ENCODE data around the gene MAPK8.

The MAPK8 gene

DNA sequence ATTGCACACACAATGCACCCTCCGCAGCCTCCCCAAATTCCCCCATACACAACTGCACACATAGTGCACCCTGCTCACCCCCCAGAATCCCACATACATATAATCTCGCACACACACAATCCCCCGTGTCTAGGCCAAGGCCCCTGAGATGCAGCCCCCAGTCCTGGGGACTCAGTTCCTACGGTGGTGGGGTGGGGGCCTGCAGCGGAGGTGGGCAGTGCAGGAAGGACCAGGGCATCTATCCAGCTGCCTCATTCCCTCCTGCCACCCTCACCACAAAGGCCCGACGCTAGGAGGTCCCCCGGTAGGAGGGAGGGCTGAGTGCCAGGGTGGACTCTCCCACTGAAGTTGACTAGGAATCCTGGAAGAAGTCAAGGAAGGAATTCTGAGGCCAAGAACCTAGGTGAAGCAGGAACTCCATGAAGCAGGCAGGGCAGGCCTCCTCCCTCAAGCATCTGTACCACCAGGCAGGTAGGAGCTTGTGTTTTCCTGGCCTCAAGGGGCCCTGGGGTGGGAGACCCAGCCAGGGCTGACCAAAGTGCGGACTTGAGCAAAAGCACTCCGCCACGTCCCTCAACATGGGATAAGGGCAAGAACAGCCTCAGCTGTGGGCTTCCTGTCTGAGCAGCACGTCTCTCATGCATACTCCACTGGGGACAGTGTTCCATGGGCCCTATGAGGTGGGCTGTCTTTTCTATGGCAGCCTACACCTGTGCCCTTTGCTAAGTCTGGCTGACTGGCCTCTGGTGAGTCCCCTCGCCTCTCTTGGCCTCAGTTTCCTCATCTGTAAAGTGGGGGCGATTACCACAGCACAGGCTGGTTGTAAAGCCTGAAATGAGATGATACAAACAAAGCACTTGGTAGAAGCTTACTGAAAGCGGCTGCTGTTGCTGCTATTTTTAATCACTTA lies 145.7 kb downstream of the MAPK8 start:
- DNase-seq = no peak

DNA sequence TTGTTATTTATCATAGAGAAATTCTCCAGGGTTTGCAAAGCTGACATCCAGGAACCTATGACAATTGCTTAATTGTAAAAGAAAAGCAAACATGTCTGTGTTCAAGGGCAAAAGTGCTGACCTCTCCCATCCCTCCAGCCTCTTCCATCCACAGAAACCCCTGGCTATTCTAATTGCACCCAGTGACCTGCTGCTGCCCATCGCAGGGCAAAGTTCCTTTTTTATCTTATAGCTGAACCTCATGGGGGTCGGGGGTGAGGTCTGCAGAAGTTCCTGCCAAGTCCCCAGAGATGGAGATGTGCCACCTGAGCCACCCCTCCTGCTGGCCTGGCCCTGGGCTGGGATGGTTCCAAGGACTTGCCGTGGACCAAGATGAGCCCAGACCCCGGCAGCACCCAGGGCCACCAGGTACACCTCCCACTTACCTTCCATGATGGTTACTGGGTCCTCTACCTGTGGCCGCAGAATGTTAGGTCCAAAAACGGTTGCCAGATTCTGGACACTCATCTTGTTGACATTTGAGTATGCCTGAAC lies 146.5 kb downstream of the MAPK8 start:
- DNase-seq = no peak

DNA sequence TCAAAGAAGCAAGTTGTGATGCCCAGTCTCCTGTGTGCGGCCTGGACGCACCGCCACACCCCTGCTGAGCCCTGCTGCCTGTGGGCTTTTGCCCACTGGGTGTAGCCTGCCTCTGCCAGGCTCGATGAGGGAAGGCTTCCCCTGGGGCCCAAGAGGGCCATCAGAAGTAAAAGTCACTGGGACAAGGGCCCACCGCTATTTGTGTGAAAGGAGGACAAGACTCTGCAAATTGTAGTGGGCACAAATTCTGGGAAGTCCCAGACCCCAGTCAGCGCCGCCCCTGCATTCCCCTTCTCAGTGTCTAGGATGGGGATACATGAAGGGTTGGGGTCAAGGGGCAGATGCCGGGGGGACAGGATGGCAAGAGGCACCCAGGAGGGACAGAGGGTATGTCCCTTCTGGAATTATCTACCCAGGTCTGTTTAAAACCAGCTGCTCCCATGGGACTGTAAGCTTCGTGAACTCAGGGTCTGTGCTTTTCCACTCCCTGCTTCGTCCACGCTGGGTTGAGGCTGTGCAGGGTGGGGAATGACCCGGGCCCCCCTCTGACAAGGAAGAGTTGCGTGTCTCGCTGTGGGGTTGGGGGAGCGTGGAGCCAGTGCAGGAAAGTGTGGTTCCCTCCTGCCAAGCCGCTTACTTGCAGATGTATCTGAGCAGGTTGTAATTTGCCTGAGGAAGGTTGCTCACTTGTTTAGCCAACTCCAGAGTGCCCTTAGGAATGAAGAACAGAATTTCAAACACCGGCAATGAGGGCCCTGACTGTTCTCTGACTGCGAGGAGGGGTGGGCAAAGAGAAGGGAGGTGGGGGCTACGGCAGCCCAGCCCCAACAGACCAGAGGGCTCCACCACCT lies 147.2 kb downstream of the MAPK8 start:
- no peak for DNase-seq

DNA sequence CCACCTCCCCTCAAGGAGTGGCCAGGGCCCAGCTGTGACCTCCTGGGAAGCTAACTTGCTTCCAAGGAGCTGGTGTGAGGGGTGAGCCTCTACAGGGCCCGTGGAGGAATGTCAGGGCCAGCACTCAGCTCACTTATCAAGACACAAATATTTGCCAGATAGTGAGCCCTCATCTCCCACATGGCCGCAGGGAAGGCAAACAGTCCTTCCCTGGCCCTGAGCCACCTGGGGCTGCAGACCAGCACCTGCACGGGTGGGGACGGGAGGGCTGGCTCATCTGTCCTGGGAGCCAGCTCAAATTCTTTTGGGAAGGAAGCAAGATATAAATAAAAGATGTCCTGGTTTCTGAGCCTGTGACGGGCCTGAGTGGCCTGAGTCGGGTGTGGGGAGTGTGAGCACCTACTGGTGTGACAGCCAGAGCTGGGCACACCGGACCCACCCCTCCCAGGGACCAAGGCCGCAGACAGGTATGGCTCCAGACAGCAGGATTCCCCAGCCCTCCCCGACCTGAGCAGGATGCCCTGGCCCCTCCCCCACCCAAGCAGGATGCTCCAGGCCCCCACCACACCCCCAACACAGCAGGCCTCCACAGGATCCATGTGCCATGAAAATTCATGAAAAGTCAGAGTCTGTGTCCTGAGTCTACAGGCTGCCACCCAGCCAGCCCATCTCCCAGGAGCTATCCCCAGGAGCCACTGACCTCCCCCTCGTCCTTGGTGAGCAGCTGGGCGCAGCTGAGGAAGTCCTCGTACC lies 148.0 kb downstream of the MAPK8 start:
- DNase-seq = no peak

DNA sequence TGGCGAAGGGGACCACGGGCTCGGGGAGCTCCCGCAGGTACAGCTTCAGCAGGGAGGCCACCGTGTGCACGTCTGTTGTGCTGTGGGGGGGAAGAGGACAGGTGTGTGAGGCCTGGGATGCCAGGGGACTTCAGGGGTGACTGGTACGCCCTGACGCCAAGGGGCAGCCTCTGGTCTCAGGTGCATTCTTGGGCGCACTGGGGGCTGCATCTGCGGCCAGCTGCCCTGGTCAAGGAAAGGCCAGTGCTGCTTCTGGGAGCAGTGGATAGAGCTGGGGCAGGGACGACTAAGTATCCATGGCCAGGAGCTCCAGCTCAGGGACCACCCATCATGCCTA lies 148.5 kb downstream of the MAPK8 start:
- DNase-seq = no peak

DNA sequence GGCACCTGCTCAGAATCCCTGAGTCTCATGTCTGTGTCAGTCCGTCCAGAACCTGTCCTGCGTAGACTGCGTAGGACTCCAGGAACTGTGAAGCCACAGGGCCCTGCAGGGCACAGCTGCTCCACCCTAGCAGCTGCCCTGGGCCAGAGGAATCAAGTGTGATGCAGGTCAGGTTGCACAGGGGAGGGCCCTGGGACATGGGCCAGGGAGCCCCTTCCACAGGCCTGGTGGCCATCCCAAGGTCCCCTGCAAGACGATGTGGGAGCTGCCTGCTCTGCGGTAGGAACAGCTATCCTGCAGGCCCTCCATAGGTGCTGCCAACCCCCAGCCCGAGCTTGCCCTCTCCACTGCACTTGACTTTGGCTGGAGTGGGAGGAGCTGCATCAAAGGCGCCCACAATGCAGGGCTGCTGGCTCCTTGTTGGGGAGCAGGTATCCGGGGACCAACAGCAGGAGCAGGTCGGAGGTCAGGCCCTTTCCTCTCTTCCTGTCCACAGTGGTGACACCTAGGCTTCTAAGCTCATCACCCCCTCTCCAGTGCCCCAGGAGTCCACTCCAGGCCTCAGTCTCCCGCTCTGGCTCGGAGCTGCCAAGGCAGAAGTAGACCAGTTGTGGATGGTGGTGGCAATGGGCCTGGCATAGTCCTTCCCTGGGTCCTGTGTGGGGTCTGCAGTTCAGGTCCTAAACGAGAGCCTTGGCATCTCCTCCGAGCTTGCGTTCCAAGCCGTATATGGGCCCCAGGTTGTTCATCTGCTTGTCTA lies 149.1 kb downstream of the MAPK8 start:
- no peak for DNase-seq

DNA sequence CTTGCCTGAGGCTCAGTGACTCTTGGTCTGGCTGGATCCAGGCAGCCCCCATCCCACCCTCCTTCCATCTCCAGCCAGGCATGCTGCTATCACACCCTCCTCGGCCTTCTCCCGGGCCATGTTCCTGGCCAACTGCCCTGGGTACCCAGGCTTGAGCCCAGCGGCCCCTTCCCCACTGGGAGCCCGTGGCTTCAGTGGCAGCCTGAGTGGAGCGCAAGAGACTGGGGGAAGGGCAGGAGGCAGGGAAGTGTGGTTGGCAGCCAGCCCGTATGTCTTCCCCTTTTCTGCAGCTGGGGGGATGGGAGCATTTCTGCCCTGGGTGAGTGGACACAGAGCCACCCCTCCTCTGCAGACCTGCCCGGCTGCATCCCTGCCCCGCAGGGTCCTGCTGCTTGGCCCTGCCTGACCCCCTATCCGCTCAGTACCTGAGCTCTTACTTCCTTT lies 149.9 kb downstream of the MAPK8 start:
- DNase-seq = peak; percentile 43

DNA sequence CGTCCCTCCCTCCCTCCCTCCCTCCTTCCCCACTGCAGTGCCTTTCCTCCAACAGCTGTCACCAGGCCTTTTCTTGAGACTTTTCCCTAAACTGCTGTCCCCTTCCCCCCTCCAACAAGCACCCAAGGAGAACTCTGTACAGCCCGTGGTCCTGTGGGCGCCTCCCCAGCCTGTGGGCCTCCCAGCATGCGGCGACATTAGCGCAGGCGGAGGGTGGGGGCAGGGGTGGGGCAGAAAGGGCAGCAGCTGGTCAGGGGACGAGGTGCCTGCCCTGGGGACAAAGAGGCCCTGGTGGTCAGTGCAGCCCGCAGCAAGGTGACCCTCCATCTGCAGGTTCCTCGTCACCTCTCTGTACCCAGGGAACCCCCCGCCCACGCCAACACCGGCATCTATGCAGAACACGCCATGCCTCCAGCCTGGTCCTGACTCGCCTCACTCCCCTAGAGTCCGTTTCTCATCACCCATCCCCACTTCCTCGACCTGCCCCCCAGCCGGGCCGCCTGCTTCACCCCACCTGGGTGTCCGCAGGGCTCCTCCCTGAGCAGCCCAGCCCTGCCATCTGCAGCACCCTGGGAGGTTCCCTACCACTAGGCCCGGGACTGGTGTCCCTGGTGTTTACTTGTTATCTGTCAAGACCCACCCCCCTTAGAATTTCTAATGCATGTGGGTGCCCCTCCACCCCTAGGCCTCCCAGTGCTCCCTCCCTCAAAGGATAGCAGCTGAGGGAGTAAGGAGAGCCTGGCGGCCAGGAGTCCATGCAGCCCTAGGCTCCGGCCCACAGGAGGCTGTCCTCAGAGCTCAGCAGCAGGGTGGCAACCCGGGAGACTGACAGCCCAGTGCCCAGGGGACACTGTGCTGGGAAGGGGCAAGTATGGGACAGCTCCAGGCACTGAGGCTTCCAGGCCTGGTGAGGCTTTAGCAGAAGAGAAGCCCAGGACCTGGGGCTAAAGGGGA lies 150.6 kb downstream of the MAPK8 start:
- DNase-seq = peak; percentile 48

DNA sequence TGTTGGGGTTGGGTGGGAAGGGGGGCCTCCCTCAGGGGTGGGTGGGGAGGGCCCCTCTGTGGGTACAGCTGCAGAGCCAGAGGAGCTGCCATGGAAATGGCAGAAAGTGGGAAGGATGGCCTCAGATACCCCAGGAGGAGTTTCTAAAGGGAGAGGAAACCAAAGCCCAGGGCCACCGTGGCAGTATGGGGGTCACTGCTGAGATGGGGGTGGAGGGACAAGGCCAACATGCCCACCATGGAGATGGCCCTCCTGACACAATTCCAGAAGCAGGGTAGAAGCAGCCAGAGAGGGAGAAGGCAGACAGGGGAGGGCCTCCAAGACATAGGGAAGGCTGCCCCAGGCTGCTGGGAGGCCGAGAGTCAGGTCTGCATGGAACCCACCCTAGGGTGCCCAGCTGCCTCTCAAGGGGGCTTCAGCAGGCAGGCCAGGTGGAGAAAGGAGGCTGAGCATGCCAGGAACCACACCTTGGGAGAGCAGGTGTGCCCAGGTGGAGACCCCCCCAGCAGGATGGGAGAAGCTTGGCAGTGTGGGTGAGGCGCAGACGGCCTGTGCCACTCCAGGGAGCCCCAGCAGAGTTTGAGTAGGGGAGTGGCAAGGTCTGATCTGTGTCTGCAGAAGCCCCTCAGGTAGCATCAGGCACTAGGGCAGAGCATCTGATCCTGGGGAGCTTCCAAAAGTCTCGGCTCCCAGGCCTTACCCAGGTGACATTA lies 151.6 kb downstream of the MAPK8 start:
- no peak for DNase-seq

DNA sequence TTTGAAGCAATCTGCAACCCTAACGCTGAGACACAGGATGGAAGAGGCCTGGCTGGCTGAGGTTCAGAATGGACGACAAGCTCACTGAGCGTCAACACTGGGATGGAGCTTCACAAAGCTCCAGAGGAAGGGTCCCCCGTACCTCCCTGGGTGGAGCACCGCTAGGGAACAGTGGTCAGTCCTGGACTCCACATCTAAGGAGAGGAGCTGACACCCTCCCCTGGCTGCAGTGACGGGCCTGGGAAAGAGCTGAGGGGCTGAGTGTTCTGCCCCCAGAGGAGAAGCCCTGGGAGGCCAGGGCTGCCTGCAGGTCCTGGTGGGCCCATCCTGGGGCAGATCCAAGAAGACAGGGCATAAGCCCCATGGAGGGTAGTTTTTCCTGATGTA lies 152.2 kb downstream of the MAPK8 start:
- DNase-seq = no peak

DNA sequence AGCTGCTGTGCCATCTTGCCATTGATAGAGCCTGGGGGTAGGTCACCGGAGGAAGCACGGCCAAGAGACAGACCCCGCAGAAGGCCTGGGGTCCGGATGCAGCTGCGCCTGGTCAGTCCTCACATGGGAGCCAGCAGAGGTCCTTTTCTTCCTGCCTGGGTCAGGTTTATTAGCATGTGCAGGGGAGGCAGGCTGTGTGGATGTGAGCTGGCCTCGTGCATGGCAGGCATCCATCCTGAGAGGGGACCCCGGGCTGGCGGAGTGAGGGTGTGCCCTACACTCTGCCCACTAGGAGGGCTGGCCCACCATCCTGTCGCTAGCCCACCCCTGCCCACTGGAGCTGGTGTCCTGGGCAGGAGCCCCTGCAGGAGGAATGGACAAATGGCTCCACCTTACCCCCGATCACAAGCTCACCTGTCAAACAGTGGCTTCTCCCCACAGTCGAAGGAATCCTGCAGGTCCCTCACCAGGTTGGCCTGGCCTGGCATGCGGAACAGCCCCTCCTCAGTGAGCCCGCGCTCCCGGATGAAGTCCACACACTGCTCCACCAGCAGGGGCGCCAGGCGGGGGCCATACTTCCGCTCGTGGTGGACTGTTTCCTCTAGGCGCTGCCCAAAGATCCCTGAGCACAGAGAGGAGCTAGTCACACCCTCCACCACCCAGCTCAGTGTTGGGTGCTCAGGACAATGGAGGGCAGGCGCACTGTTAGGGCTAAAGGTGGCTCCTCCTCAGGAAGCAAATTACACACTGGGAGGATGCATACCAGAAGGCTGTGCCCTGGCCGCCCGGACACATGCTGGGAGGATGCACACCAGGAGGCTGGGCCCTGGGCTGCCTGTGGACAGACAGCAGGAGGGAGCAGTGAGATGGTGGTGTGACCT lies 153.0 kb downstream of the MAPK8 start:
- peak; percentile 37 for DNase-seq

DNA sequence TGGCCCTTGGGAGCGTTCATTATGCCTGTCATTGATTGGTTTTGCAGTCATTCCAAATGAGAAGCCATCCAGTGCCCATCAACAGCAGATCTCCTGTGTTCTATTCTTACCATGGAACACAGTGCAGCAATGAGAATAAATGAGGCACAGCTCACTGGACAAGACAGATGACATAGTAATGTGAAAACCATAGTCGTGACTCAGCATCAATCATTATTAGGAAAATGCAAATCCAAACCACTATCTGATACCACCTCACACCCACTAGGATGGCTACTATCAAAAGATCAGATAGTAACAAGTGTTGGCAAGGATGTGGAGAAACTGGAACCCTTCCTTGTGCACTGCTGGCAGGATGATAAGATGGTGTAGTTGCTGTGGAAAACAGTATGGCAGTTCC lies 153.7 kb downstream of the MAPK8 start:
- no peak for DNase-seq

DNA sequence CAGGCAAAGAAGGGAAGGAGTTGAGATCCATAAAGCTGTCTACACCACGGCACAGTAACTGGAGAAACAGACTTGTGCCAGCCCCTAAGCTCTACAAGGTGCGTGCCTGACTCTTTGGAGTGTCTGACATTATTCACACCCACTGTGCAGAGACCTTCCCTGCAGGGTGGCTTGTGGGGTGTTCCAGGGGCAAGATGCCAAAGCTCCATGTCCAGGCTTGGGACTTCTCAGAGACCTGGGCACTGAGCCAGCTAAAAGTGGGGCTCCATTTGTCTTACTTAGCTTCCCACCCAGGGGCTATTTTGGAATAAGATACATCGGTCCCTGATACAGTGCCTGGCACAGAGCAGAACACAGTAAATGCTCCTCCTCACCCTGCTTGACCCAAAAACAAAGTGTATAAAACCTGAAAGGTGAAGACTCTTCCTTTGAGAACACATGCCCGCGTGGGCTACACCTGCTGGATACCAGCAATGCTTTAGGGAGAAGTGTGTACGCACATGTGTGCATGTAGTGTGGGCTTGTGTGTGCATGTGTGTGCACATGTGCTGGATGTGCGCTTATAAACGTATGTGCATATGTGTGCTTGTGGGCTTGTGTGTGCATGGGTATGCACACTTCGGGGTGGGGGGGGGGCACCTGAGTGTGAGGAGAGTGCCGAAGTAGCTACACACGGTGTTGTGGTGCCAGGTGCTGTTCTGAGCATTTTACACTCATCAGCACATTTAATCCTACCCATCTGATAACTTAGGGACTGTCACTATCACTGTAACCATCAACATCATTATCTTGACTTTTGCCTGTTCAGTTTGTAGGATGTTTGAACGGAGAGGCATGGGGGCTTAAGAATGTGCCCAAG lies 155.4 kb downstream of the MAPK8 start:
- DNase-seq = peak; percentile 38

DNA sequence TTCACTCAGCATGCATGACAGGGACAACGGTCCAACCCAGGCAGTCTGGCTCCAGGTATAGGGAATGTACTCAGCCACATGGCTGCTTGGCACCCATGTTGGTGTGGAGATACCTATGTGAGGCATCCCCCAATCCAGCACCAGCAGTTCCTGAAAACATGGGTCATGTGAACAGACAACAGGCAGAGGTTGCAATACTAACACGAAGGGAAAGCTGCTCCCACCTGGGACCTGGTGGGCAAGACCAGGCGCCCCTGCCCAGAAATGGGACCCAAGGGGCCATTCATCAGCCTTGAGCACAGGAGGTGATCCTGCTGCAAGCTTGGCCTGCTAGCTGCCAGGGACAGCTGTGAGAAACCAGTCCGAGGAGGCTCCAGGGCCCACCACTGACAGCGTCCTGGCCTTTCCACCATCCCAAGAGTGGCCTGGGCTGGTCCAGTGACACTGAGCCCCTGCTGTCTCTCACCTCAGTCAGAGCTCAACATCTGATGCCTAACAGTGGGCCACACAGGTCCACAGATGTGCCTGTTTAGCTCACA lies 156.1 kb downstream of the MAPK8 start:
- DNase-seq = peak; percentile 49

DNA sequence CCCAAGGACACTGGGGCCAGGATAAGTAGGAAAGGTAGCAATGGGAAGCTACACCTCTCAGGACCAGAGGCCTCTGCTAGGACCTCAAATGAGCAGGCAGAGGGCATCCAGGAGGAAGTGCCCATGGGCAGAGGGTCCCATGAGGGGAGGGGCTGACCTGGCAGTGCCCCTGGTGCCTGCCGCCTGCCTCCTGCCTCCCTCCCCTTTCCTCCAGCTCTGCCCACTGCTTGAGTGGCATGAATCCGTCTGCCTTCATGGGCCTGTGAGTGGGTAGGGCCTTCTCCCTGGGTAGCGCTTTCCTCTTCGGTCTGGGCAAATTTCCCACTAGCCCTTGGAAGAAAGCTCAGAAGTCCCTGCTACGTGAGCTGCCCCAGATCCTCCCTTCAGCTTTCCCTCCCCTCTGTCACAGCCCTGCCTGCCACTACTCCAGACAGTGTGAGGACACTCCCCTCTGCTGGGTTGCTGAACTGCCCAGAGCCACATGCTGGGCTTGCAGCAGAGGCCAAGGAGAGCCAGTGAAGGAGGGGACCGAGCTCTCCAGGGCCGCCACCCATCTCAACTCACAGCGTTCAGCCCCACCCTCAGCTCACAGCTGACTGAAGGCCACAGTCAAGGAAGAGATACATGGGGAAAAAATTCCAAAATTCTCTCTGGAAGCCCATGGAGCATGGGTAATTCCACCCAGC lies 157.0 kb downstream of the MAPK8 start:
- peak; percentile 47 for DNase-seq

DNA sequence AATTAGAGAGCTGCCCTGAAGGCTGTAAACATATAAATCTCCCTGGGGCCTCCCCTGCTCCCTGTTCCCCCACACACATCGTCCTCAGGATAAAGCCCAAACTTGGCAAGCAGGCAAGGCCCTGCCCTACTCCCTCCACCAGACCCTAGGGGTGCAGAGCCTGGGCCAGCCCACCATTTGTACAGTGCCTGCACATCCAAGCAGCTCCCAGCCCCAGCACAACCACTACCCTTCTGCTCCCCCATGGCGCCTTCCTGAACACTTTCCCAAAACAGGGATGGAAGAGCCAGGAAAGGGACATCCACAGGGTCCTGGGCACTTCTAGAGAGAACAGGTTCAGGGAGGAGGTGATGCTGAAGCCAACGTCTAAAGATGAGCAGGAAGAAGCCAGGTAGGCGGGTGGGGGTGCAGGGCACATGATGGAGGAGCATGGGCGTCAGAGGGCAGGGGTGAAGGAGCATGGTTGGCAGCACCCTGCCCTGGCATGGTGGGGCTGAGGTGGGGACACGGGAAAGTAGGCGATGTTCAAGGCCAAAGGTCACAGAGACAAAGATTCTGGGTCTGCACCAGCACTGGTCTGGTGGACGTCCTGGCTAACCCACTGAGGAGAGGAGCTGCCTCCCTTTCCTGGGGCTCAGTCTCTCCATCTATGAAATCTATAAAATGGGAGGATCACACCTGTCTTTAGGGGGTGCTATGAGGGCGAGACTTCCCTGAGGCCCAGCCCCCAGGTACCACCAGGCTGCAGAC lies 157.8 kb downstream of the MAPK8 start:
- DNase-seq = peak; percentile 24
